Erythroblast (primary cell): ENCODE measurements around the gene PAX3.

Source experiments
- GATA1 ChIP-seq: IDR thresholded peaks from 2 replicates; pipeline ENCODE4 v1.6.1; 2011; ENCODE audit warnings: low read depth, mild to moderate bottlenecking, control low read depth, low read length, moderate library complexity
- POLR2A ChIP-seq: IDR thresholded peaks from 2 replicates; pipeline ENCODE4 v1.6.1; 2011; ENCODE audit warnings: mild to moderate bottlenecking, low read length

- TF ChIP-seq POLR2A (no peak), GATA1 (no peak)
These were observed 1.9 kb upstream of the PAX3 start for GRCh38 chr2:222300726-222301052.
